LNCaP clone FGC (cell line): ENCODE results near the gene AFM.

Experiments
- DNase-seq: peaks from one replicate; pipeline ENCODE4 v3.0.0-alpha.2; 2011; ENCODE audit warnings: low read depth
- H3K4me3 ChIP-seq: 2 replicates; pipeline ENCODE4 v1.5.1; 2011; ENCODE audit warnings: mild to moderate bottlenecking, low read depth, low read length, control low read depth
- CTCF ChIP-seq: IDR thresholded peaks from 2 replicates; pipeline ENCODE4 v1.5.1; 2012; ENCODE audit warnings: mild to moderate bottlenecking; ENCODE audit not compliant: control insufficient read depth, insufficient read depth; ENCODE audit errors: extremely low read depth

Gene AFM

GRCh38 chr4:73470728-73471127, 10.8 kb upstream of the AFM start:
- H3K4me3 ChIP-seq = no peak overlapping the region
- TF ChIP-seq CTCF = no peak
- DNase-seq = no peak

GRCh38 chr4:73477176-73477575, 4.4 kb upstream of the AFM start:
- no peak for TF ChIP-seq CTCF
- DNase-seq = no peak
- H3K4me3 ChIP-seq = no peak overlapping the region

GRCh38 chr4:73479323-73479722, 2.2 kb upstream of the AFM start:
- TF ChIP-seq CTCF = no peak
- H3K4me3 ChIP-seq = no peak overlapping the region
- no peak for DNase-seq

GRCh38 chr4:73485085-73485484, 3.5 kb downstream of the AFM start:
- no peak overlapping the region for H3K4me3 ChIP-seq
- DNase-seq = no peak
- TF ChIP-seq CTCF = no peak

GRCh38 chr4:73485596-73485995, 4.1 kb downstream of the AFM start:
- TF ChIP-seq CTCF = no peak
- no peak overlapping the region for H3K4me3 ChIP-seq
- no peak for DNase-seq

GRCh38 chr4:73486497-73486896, 5.0 kb downstream of the AFM start:
- no peak for DNase-seq
- TF ChIP-seq CTCF = no peak

GRCh38 chr4:73487233-73487632, 5.7 kb downstream of the AFM start:
- TF ChIP-seq CTCF = no peak
- DNase-seq = no peak
- H3K4me3 ChIP-seq = no peak overlapping the region

More at GRCh38 chr4:73486497-73486896, 5.0 kb downstream of the AFM start:
- no peak overlapping the region for H3K4me3 ChIP-seq
